ENCODE data around the gene SUV39H2.
"Not testable (repeated sequence)": the region's sequence is repeated elsewhere in the genome, so short reads cannot be mapped to it uniquely, and the experiment has no call there.

The SUV39H2 gene

GRCh38 chr10:14942147-14942949, 63.7 kb downstream of the SUV39H2 start:
- not testable (repeated sequence) for DNase-seq

GRCh38 chr10:14942950-14943338, 64.3 kb downstream of the SUV39H2 start:
- not testable (repeated sequence) for DNase-seq

- no peak for DNase-seq
Measured at GRCh38 chr10:14945108-14945507, 66.4 kb downstream of the SUV39H2 start.

- DNase-seq, result no peak
Measured at GRCh38 chr10:14947268-14947667, 68.6 kb downstream of the SUV39H2 start.

GRCh38 chr10:14949291-14949690, 70.6 kb downstream of the SUV39H2 start:
- DNase-seq, result no peak

GRCh38 chr10:14952851-14953423, 74.3 kb downstream of the SUV39H2 start:
- DNase-seq, result no peak

- no peak for DNase-seq
Measured at GRCh38 chr10:14953424-14954000, 74.8 kb downstream of the SUV39H2 start.
